Measurements from ENCODE around the gene CAMP. TPM values are rescaled to one million over a fixed set of nuclear protein-coding genes. Genes with fewer than 3 reads are reported as not detected.

CAMP gene
- total RNA-seq, 2 donors from 2014 or later, result not detected

DNA sequence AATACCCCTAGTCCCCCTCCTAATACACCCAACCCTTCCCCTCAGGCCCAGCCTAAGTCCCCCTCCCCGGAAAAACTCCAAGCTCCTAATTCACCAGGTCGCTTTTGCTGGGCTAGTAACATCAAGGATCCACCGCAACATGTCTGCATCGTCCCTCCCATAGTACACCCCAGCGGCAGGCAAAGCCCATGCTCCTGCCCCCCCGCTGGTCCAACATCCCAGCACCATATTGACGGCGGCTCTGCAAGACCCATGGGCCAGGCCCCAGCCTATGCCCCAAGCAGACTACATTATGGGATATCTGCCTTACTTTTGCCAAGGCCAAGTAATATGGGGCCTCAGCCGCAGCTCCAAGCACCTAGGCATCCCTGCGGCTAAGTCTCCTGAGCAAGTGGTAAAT is 51.2 kb downstream of the CAMP start:
- H3K36me3 ChIP-seq (replicated peaks in 1 of 2; ENCODE audit: insufficient read depth in 1 of 2, low read depth in 2 of 2), result no peaks in the 10 kb centered on the region
- intact Hi-C loops (cut with DNase I), result loop anchor here (2.0 kb wide), 1 partner anchor 162 kb away; no protein-coding TSS in a partner anchor
- peaks cover 18% of the 10 kb centered on the region for H3K4me1 ChIP-seq
- DNase-seq (no peak), ATAC-seq (no peak)
- TF ChIP-seq, protein P1, sequence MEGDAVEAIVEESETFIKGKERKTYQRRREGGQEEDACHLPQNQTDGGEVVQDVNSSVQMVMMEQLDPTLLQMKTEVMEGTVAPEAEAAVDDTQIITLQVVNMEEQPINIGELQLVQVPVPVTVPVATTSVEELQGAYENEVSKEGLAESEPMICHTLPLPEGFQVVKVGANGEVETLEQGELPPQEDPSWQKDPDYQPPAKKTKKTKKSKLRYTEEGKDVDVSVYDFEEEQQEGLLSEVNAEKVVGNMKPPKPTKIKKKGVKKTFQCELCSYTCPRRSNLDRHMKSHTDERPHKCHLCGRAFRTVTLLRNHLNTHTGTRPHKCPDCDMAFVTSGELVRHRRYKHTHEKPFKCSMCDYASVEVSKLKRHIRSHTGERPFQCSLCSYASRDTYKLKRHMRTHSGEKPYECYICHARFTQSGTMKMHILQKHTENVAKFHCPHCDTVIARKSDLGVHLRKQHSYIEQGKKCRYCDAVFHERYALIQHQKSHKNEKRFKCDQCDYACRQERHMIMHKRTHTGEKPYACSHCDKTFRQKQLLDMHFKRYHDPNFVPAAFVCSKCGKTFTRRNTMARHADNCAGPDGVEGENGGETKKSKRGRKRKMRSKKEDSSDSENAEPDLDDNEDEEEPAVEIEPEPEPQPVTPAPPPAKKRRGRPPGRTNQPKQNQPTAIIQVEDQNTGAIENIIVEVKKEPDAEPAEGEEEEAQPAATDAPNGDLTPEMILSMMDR (IDR thresholded peaks at IDR 0.05), result no peak
- TF ChIP-seq POLR2A (IDR thresholded peaks at IDR 0.05), result no peak
- no peak overlapping the region for H3K4me3 ChIP-seq
- H3K27me3 ChIP-seq, result no peaks in the 10 kb centered on the region
- no peak overlapping the region for H3K27ac ChIP-seq
- no peaks in the 10 kb centered on the region for H3K9me3 ChIP-seq
- whole genome bisulfite sequencing, 2 donors, result 74 to 87% methylated on average over 9 to 10 of the region's 10 CpGs

MicroRNAs within 50 kb of the gene (microRNA counts, 767-probe panel; counts per million panel counts)
- microRNA hsa-miR-4443, result 0 to 736 counts per million in 2 donors

Small RNA genes lying within 50 kb of the gene (microRNA-seq; reads per million reads assigned to microRNA genes)
- gene MIR4443 (ENCODE audit: borderline number of aligned reads in 2 of 2, borderline replicate concordance in 2 of 2), result 5.6 to 8.1 reads per million in 2 donors

Small RNA genes lying within 50 kb of the gene (small RNA-seq; reads per million reads assigned to genes)
- gene MIR4443 (1.1 reads per million, percentile 45 among the genes with 10 or more reads in this experiment), gene NDUFB1P1 (not detected), gene RNU7-128P (not detected)

Other genes starting within 250 kb of the CAMP start
- gene MAP4, start 207.1 kb upstream of the CAMP start, total RNA-seq, result 100 to 1,000 TPM in 1 of 2 donors, 10 to 100 TPM in 1; 70.6 to 101 TPM
- under 1 TPM in 1 of 2 donors, not detected in 1; 0.33 TPM for gene CDC25A, start 35.1 kb upstream of the CAMP start, total RNA-seq
- gene ZNF589, start 17.6 kb downstream of the CAMP start, total RNA-seq, result 10 to 100 TPM in 1 of 2 donors, 1 to 10 TPM in 1; 8.6 to 40.9 TPM
- gene NME6, start 77.9 kb downstream of the CAMP start, total RNA-seq, result 10 to 100 TPM; 22.1 to 33.9 TPM
- gene SPINK8, start 110.2 kb downstream of the CAMP start, total RNA-seq, result not detected
- 10 to 100 TPM in 1 of 2 donors, 1 to 10 TPM in 1; 3.4 to 23.7 TPM for gene FBXW12, start 148.7 kb downstream of the CAMP start, total RNA-seq
- 100 to 1,000 TPM; 118 to 311 TPM for gene PLXNB1, start 206.6 kb downstream of the CAMP start, total RNA-seq
- gene CCDC51, start 216.6 kb downstream of the CAMP start, total RNA-seq, result 1 to 10 TPM in 1 of 2 donors, under 1 TPM in 1; 0.33 to 2.6 TPM
- gene TMA7, start 216.8 kb downstream of the CAMP start, total RNA-seq, result 100 to 1,000 TPM; 113 to 156 TPM
- 1 to 10 TPM; 2.6 to 4.3 TPM for gene ATRIP, start 223.2 kb downstream of the CAMP start, total RNA-seq

All from body of pancreas (tissue), 4 donors.